GM21447 (cell line): ENCODE data around the gene GALR2.
A peak's percentile ranks its signal among the peaks of the same experiment; 100 is the strongest.
"Not testable (repeated sequence)": the region's sequence is repeated elsewhere in the genome, so short reads cannot be mapped to it uniquely, and the experiment has no call there.

Experiments used
- ATAC-seq: cut with Tn5 transposase; IDR thresholded peaks from one replicate; pipeline ENCODE4 v1.9.1; 2021; ENCODE audit not compliant: unreplicated experiment

The GALR2 gene

DNA sequence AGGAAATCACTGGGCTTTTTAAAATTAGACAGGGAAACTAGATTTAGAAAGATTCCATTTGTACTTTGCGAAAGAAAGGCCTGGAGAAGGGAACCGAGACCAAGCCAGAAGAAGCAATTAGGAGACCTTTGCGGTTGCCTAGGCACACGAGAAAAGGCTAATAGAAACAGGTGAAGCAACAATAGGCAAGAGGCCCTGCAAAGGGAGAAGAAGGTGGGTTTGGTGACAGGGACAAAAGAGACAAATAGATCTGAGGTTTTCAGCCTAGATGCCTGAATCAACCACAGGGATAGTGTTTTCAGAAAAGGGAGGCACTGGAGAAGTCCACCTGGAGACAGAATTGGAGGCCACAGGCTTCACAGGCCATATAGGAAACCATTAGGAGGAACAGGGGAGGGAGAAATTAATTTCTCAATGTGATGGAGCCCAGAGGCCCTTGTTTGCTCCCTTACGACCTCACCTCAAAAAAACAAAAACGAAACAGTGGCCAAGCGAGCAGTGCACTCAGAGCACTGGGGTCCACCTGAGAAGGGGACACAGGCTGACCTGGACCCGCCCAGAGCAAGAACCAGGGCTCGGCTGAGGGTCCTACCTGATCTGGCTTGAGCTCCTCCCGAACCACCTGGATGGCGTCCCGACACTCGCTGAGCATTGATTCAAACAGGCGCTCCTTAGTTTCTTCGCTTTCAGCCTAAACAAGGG lies 24.6 kb upstream of the GALR2 start:
- no peak for ATAC-seq

DNA sequence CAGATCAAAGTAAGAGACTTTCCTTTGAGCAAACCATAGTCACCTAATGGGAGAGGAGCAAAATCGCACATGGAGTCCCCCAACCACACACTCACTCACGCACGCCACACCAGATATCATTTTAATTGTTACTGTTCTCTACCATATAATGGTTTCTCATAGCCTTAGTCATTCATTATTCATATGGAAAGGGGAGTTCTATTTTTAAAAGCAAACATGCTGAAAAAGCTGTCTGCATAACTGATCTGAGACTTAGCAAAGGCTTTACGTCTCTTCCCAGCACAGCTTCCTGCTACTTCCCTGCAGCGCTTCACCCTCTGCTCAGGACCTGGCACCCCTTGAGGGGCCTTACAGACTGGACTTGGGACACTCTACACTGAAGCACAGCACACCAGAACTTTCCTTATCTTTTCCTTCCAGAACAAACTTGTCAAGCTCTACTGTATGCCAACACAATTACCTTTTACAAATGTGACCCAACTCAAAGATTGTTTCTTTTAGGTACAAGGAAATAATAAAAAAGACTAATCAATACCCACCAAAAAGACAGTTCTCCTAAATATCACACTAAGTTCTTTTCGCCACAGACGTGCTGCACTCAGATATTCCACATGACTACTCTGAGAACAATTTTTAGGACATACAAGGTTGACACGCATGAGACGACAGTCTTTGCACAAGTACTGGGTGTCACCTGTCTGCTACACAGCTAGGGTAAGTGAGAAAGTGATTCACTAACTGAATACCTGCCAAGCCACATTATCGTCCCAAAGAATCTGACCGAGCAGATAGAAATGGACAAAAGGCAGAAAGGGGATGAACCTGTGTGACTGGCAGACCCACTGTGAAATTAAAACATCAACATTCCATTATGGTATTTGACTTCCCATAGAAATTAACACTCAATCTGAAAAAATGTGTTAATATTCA lies 23.8 kb upstream of the GALR2 start:
- no peak for ATAC-seq

DNA sequence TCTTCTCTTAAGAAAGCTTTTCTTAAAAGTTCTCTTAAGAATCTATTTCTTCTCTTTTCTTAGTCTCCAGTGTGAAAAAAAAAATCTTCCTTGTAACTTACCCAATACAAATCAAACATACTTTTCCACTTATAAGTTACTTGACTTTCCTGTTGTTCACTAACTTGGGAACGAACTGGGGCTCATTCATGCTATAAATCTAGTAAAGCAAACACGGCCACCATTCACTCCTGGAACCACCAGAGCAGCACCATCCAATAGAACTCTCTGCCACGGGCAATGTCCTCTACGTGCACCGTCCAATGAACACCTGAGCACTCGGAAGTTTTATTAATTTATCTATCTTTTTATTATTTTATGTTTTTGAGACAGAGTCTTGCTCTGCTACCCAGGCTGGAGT lies 23.0 kb upstream of the GALR2 start:
- ATAC-seq, result no peak

DNA sequence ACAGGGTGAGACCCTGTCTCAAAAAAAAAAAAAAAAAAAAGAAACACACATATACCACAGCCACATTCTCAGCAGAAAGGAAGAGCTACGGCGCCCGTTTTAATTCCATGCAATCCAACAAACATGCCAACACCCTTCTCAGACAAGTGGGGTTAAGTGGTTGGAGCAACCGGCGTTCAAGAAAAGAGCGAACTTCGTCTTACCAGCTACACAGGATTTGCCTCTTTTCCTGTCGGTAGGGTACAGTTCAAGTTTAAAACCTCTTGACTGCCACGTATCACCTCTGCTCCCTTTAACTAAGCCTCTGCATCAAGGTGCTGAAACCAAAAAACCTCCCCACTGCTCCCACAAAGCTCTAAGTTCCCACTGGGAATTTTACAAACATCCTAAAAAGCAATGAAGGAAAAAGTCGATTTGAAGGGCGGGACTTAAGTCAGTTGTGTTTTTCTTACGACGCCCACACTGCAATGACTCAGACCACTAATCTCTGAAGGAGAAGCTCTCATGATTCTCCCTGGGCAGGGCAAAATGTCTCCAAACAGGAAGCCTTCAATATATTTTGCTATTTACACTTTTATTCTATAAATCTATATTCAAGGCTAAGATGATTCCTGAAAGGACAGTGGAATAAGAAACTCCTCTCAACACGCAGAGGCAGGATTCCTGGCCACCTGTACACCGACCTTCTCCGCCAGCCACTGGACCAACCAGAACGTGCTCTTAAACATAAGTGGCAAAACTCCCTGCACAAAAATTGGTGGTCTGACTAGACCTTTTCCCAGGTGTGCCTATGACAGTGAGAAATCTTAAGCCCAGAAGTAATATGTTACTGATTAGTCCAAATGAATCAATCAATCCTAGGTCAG lies 21.1 kb upstream of the GALR2 start:
- no peak for ATAC-seq

DNA sequence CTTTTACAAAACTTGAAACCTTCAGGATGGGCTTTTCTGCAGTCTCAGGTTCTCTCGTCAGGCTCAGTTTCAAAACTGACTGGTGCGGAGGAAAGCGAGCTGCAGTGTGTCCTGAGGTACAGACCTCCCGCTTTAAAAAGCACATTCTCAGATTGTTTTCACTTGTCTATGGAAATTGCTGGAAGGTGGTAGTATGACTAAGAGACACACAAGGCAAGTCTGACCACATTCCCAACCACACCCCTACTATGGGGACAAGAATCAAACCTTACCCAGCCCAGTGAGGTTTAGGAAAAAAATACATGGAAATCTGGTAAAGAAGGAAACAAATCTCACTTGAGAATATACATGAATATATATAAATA lies 20.5 kb upstream of the GALR2 start:
- ATAC-seq, result no peak

DNA sequence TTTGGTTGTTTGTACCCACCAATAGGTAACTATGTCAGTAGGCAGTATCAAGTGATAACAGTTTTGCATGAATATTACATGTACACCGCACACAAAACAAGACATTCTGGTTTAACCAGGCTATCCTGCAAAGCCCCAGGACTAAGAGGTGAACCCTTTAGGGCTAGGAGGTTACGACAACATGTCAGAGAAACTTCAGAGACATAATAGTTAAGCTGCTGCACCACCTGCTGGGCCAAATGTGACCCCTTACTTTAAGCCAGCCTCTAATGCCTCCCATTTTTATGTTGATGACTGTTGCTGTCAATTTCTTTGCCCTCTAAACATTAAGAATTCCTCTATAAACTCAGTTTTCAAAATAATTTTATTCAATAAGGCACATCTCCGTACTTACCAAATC lies 17.7 kb upstream of the GALR2 start:
- ATAC-seq, result no peak

DNA sequence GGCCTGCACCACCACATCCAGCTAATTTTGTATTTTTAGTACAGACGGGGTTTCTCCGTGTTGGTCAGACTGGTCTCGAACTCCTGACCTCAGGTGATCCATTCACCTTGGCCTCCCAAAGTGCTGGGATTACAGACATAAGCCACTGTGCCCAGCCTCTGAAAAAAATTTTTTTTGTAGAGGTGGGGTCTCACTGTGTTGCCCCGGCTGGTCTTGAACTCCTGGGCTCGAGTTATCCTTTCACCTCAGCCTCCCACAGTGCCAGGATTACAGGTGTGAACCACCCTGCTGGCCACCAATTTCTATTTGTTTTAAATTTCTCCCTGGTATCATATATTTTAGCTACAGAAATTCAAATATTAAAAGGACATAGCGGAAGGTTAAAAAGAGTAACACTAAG lies 16.3 kb upstream of the GALR2 start:
- ATAC-seq, result not testable (repeated sequence)

DNA sequence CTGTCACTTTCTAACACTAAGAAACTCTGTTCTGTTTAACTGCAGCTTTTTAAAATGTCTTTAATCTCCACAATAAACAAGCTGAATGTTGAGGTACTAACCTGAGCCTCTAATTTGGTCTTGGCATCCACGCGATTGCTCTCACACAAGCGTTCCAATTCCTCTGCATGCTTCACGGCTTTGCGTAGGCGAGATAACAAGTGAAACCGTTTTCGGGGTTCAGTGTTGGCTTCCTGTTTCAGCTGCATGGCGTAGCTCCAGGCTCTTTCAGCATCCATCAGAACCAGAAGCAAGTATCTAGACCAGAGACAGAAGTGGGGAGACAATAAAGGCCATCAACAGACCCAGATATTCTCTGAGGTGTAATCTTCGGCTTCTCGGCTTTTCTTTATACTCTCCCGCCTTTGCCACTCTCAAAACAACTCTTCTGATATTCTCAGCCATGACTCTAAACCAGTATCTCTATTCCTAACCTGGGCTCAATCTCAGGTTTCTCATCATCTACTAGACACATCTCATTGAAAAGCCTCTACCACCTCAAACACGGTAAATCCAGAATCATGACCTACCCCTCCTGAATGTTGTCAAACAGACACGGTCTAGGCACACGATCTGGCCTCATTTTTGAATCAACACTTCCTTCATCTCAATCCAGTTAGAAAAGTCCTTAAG lies 10.6 kb upstream of the GALR2 start:
- ATAC-seq, result no peak

DNA sequence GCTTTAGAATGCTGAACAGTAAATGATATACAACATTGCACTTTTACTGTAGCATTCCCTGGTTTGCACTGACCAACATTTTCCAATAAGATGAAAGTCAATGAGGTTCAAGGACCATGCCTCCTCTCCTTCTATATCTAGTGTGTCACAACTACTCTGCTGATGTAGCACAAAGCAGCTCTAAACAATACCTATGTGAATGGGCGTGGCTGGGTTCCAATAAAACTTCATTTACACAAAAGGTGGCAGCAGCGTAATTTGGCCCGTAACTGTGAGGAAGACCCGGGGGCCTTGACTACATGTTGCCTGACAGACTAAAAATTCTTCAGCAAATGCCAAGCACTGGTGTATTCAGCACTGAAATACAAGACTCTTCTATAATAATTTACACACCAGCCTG lies 8.8 kb upstream of the GALR2 start:
- ATAC-seq, result no peak

DNA sequence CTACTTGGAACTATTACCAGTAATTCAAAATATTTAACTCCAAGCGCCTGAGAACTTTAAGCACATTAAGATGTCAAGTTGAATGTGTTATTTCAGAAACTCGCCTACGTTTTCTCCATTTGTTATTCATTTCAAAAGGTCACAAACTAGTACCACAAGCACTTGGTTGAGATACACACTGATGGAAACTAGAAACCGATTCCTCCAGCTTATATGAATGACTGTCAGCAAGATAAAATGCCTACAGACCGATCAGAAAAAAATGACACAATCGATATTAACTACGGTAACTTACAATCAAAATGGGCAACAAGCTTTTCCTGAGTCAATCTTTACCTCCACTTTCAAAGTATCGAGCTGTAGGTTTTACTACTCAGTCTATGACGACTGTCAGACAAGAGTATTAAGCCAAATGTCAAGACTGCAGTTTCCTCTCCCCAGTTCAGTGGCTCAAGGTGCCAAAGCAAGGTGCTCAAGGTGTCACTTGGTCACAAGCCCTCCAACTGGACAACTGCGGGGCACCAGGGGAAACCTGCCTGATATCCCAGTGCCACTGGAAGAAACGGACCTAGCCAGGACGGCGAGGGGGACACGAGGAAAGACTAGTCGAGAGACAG lies 2.9 kb upstream of the GALR2 start:
- ATAC-seq, result no peak

DNA sequence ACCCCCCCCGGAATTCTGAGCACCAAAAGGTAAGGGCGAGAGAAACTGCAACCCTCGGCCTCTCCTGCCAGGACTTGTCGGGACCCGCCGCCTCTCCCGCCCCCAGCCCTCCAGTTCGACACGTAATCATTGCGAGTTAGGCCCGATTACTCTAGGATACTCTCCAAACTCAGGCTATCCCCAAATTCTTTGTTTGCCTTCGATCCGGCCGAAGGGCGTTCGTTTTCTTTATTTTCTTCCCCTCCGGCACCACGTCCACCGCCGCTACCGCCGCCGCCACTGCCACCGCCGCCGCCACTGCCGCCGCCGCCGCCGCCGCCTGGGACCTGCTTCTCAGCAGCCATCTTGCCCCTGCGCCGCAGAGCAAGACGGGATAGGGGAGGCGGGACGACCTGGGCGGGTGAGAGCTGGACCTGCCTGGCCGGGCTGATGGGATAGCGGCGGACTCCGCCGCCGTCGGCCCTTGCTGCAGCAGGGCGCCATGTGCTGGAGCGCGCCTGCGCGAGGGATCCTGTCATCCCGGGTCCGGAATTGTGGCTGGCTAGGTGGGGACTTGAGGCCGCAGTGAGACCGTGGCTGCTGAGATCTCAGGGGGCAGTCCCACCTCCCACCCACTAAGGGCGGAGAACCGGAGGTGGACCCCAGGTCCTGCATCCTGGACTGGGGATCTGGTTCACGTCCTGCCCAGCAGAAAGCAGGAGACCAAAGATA lies 2.3 kb upstream of the GALR2 start, which contains the start of gene SRP68:
TSS of gene SRP68 (minus strand) at position 370 of the 711 bp plus-strand sequence. CDS start at position 344, 26 bp downstream.
- peak; percentile 91 for ATAC-seq

DNA sequence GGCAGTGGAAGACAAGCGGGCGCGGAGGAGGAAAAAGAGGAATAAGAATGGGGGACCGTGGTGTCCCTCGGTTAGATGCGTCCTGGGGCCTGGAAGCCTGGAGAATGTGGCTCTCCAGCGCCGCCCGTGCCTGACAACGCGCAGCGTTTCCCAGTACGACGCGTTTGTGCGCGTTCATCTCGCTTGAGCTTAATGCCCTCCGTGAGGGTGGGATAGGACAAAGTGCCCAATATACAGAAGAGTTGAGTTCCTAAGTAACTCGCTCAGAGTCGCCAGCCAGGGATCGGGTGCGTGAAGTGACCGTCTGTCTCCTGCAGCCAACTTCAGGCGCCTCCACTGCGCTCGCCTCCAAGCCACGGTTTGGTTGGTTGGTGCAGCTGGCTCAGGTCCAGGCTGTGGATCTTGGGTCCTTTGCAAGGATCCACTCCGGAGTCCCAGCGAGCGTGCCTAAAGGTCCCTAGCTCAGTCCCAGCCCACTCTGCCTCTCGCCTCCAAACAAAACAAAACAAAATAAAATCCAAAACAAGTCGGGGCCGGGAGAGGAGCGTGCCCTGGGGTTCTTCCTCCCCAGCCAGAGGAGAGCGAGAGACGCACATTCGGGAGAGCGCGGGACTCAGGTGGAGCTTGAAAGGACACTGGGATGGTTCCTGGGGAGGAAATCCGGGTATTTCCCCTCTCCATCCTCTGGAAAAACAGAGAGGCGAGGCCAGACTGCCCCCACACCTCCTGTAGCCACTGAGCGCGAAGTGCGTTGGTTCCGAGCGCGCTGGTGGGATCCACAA lies 974 bp downstream of the GALR2 start:
- no peak for ATAC-seq

DNA sequence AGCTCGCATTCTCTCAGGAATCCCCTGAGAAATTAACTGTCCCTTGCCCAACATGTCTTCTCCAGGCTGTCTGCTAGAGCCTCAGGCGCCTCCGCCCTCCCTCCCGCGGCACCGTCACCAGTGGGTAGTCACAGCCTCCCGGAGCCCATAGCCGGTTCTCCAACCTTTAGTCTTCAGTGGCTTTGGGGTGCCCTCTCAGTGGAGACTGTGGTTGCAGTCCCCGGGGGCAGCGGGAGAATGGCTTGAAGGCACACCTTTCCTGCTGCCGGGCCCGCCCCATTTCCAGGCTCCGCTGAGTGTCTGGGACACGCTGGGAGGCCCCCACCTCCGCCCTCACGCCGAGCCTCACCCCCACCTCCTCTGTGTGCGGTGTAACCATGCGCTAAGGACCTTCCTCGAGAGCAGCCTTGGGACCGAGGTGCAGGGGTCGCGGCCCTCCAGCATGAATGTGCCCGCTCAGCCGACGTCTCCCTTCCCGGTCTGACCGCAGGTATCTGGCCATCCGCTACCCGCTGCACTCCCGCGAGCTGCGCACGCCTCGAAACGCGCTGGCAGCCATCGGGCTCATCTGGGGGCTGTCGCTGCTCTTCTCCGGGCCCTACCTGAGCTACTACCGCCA lies 1.7 kb downstream of the GALR2 start:
- no peak for ATAC-seq

DNA sequence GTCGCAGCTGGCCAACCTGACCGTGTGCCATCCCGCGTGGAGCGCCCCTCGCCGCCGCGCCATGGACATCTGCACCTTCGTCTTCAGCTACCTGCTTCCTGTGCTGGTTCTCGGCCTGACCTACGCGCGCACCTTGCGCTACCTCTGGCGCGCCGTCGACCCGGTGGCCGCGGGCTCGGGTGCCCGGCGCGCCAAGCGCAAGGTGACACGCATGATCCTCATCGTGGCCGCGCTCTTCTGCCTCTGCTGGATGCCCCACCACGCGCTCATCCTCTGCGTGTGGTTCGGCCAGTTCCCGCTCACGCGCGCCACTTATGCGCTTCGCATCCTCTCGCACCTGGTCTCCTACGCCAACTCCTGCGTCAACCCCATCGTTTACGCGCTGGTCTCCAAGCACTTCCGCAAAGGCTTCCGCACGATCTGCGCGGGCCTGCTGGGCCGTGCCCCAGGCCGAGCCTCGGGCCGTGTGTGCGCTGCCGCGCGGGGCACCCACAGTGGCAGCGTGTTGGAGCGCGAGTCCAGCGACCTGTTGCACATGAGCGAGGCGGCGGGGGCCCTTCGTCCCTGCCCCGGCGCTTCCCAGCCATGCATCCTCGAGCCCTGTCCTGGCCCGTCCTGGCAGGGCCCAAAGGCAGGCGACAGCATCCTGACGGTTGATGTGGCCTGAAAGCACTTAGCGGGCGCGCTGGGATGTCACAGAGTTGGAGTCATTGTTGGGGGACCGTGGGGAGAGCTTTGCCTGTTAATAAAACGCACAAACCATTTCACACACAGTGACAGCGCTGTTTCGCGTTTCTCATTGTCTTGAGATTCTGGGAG lies 2.4 kb downstream of the GALR2 start:
- ATAC-seq, result no peak

DNA sequence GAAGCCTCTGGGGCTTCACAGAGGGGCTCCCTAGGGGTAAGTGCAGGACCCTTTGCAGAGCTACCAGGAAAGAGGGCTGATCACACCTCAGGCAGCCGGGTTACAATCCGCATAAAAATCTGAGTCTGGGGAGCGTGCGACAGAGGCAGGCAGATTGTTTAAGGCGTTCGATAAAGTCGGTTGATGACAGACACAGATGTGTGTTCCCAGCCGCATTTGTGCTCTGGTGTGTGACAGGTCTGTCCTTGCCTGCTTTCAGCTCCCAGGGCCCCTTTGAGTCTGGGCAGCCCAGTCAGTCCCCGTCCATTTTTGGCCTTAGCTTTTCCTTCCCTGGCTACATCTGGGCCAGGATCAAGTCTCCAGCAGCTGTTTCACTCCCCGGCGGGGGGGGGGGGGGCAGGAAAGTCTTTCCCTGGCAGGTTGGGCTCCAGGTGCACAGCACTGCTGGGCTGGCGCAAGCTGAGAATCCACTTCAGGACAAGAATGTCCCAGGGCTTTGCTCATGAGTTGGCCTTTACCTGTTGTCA lies 3.1 kb downstream of the GALR2 start:
- no peak for ATAC-seq

DNA sequence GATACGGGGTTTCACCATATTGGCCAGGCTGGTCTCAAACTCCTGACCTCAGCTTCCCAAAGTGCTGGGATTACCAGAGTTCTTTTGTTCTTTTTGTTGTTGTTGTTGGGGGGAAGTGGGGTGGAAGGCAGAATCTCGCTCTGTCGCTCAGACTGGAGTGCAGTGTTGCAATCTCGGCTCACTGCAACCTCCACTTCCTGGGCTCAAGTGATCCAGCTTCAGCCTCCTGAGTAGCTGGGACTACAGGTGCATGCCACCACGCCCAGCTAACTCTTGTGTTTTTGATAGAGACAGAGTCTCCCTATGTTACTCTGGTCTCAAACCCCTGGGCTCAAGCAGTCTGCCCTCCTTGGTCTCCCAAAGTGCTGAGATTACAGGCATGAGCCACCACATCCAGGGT lies 3.8 kb downstream of the GALR2 start:
- not testable (repeated sequence) for ATAC-seq

DNA sequence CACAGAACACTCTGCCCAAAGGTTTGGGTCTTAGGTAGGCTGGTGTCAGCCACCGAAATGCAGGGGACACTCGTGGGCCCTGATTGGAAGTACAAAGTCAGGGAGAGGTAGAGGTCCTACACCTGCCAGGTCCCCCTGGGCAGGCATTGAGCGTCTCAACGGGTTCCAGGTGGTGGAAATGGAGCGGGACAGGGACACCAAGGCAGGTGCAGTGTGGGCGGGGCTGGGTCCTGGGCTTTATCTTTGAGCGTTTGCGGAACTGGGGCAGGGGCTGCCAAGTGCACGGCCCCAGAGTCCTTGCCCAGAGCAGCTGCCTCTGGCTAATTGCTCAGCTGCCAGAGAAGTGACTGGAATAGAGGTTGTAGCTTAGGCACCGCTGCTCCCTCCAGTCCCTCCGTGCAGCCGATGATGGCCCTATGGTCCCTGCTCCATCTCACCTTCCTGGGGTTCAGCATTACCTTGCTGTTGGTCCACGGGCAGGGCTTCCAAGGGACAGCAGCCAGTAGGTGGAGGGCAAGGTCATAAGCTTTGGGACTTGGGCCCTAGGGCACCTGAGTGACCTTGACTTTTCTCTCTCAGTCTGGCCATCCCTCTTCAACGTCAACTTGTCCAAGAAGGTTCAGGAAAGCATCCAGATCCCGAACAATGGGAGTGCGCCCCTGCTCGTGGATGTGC lies 4.4 kb downstream of the GALR2 start, which contains the start of gene ZACN:
TSS of gene ZACN (plus strand) at position 323 of the 675 bp plus-strand sequence. CDS start at position 406, 83 bp downstream.
- no peak for ATAC-seq
